Measurements from ENCODE around the gene MORN1. TPM values are rescaled to one million over a fixed set of nuclear protein-coding genes. Genes with fewer than 3 reads are reported as not detected.

The MORN1 gene
- total RNA-seq, 2 experiments from 2014 or later, result 5.9 to 6.6 TPM

DNA sequence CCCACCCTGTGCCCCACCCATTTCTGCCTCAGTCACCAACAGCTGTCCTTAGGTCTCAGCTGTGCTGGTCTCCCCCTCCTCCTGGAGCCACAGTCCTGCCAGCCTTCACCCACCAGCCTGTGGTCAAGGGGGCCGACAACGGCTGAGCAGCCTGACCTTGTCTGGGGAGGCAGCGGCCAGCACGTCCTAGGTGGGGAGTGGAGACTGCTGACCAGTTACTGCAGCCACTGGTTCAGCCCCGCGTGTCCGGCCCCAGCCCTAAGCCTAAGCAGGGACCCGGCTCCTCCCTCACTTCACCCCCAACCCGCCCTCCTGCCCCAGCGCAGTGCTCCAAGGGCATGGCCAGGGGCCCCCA lies 79.2 kb downstream of the MORN1 start:
- TF ChIP-seq, protein P1, sequence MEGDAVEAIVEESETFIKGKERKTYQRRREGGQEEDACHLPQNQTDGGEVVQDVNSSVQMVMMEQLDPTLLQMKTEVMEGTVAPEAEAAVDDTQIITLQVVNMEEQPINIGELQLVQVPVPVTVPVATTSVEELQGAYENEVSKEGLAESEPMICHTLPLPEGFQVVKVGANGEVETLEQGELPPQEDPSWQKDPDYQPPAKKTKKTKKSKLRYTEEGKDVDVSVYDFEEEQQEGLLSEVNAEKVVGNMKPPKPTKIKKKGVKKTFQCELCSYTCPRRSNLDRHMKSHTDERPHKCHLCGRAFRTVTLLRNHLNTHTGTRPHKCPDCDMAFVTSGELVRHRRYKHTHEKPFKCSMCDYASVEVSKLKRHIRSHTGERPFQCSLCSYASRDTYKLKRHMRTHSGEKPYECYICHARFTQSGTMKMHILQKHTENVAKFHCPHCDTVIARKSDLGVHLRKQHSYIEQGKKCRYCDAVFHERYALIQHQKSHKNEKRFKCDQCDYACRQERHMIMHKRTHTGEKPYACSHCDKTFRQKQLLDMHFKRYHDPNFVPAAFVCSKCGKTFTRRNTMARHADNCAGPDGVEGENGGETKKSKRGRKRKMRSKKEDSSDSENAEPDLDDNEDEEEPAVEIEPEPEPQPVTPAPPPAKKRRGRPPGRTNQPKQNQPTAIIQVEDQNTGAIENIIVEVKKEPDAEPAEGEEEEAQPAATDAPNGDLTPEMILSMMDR (IDR thresholded peaks at IDR 0.05), result no peak
- no peak overlapping the region for H3K4me3 Mint-ChIP-seq
- H3K4me1 Mint-ChIP-seq (ENCODE audit: low read depth), result peaks cover 18% of the 10 kb centered on the region
- H3K27me3 Mint-ChIP-seq, result no peaks in the 10 kb centered on the region
- no peaks in the 10 kb centered on the region for H3K9me3 Mint-ChIP-seq
- intact Hi-C loops (cut with micrococcal nuclease), result no loop called here
- H3K36me3 Mint-ChIP-seq (ENCODE audit: low read depth), result peaks cover 14% of the 10 kb centered on the region
- DNase-seq (no peak), ATAC-seq (no peak)
- peak overlapping the region; percentile 57 for H3K27ac Mint-ChIP-seq
- POLR2A ChIA-PET, result interaction anchor here (0.8 to 4.8 kb wide), 3 partner anchors 11 to 88 kb away, joined by 3 to 33 read pairs (median 3); no protein-coding TSS in a partner anchor
- CTCF ChIA-PET, result interaction anchor here (0.6 to 2.0 kb wide), 9 partner anchors 9 to 117 kb away, joined by 3 to 10 read pairs (median 3); partner anchors contain the start of gene FAAP20

DNA sequence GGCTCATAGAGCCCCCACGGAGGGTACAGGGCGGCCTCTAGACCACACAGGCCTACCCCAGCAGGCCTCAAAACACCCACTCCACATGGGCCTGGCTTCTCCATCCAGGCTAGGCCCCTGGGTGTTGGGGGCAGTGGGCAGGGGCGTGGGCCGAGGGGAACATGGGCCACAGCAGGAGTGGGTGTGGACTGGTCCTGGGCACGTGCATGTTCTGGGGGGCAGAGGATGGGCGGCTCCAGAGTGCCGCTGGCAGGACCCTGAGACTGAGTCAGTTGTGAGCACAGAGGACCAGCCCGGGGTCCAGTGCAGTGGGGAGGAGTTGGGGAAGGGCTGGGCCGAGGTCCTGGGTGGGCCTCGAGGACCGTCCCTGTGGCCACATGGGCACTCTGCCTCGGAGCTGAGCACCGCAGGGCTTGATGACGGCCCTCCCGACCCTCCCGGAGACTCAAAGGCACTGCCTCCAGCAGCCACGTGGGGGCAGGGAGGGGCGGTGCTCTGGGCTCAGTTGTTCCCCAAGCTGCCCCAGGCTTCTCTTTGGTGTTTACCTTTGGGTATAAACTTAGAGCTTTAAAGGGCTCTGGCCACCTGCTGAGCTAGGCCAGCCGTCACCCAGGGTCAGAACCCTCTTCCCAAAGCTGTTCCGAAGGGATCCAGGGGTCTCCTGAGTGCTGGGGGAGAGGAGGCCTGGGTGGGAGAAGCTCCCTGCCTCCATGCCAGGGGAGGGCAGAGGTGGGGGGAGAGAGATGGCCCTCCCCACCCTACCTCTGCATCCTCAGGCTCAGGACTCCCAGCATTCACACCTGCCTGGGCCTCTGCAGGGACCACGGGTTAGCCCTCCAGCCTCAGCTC lies 79.9 kb downstream of the MORN1 start:
- Mint-ChIP-seq H3K27ac (peak overlapping the region; percentile 52), H3K4me1 (ENCODE audit: low read depth) (peaks cover 18% of the 10 kb centered on the region), H3K36me3 (ENCODE audit: low read depth) (peaks cover 16% of the 10 kb centered on the region), H3K27me3 (no peaks in the 10 kb centered on the region), H3K4me3 (no peak overlapping the region), H3K9me3 (no peaks in the 10 kb centered on the region)
- DNase-seq (peak; percentile 82), ATAC-seq (peak; percentile 68)
- TF ChIP-seq, protein P1 (IDR thresholded peaks at IDR 0.05), result peak; percentile 49
- POLR2A ChIA-PET, result interaction anchor here (0.8 to 4.8 kb wide), 4 partner anchors 10 to 87 kb away, joined by 3 to 33 read pairs (median 3); no protein-coding TSS in a partner anchor
- CTCF ChIA-PET, result interaction anchor here (0.6 to 2.0 kb wide), 10 partner anchors 9 to 116 kb away, joined by 3 to 10 read pairs (median 4); partner anchors contain the start of gene FAAP20
- intact Hi-C loops (cut with micrococcal nuclease), result no loop called here

DNA sequence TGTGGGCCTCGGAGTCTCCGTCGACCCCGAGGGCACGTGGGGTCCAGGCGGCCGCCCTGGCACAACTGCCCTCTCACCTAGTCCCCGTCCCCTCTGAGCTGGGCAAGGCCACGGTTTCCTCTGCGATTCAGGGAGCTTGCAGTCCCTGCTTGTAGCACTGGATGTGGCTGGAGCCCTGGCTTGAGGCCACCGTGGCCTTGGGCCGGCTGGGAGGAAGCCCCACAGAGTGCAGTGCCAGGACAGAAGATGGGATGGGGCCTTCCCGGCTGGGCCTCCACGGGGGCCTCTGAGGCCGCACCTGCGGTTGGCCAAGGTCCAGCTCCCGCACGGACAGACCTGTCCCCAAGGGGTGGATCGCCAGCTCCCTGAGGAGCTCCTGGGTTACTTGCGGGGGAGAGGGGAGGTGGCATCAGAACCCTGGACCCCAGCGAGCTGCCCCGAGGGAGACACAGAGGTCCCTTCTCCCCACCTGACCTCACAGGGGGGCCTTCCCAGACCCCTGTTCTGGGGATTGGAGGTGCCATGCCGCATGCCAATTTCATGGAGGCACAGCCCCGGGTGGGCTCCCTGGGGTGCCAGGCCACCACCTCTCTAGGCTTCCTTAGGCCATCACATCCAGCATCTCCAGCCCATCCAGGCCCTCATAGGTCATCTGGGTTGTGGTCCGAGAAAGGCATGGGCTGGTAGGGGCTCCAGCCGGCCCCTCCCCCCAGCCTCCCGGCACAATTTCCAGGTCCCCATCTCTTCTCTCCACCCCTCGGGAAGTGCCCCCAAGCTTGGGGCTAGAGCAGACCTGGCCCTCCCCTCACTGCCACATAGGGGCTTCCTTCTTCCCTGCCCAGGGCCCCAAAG lies 80.8 kb downstream of the MORN1 start:
- DNase-seq (no peak), ATAC-seq (no peak)
- Mint-ChIP-seq H3K9me3 (no peaks in the 10 kb centered on the region), H3K4me1 (ENCODE audit: low read depth) (peaks cover 16% of the 10 kb centered on the region), H3K36me3 (ENCODE audit: low read depth) (peaks cover 20% of the 10 kb centered on the region), H3K27ac (peak overlapping the region; percentile 52), H3K27me3 (no peaks in the 10 kb centered on the region), H3K4me3 (no peak overlapping the region)
- TF ChIP-seq, protein P1 (IDR thresholded peaks at IDR 0.05), result no peak
- intact Hi-C loops (cut with micrococcal nuclease), result no loop called here
- ChIA-PET CTCF (interaction anchor here (1.1 to 2.0 kb wide), 3 partner anchors 10 to 71 kb away, joined by 3 to 5 read pairs (median 4); no protein-coding TSS in a partner anchor), POLR2A (interaction anchor here (1.0 to 4.8 kb wide), 3 partner anchors 9 to 81 kb away, joined by 3 to 33 read pairs (median 4); no protein-coding TSS in a partner anchor)

DNA sequence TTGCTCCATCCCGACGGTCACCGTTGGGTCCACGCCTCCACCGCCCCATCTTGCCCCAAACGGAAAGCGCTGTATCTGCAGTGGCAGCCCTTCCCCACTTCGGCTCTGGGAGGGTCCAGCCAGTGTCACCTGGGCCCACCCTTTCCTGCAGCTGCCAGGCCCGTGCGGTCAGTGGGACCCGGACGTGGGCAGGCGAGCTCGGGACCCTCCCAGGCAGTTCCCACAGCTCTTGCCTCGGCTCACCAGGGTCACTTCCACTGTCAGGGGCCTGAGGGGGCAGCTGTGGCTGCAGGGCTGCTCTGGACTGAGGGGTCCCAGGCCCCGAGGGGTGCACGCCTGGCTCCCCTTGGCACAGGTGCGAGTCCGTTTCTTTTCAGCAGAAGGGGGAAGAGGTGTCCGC lies 82.5 kb downstream of the MORN1 start:
- H3K27ac Mint-ChIP-seq, result peak overlapping the region; percentile 15
- POLR2A ChIA-PET, result no interaction called here
- intact Hi-C loops (cut with micrococcal nuclease), result no loop called here
- H3K27me3 Mint-ChIP-seq, result no peaks in the 10 kb centered on the region
- ATAC-seq (no peak), DNase-seq (no peak)
- TF ChIP-seq, protein P1 (IDR thresholded peaks at IDR 0.05), result no peak
- H3K4me1 Mint-ChIP-seq (ENCODE audit: low read depth), result peaks cover 14% of the 10 kb centered on the region
- CTCF ChIA-PET, result no interaction called here
- no peaks in the 10 kb centered on the region for H3K9me3 Mint-ChIP-seq
- peaks cover 28% of the 10 kb centered on the region for H3K36me3 Mint-ChIP-seq (ENCODE audit: low read depth)
- H3K4me3 Mint-ChIP-seq, result no peak overlapping the region

All from activated CD8-positive, alpha-beta T cell treated with anti-CD3 and anti-CD28 coated beads for 36 hours (primary cell).